ENCODE results near the gene MRPL30. TPM values are rescaled to one million over a fixed set of nuclear protein-coding genes. Genes with fewer than 3 reads are reported as not detected.

Gene MRPL30
- total RNA-seq, 1 experiment from 2014 or later = 25.6 TPM

- H3K4me1 ChIP-seq (ENCODE audit: control insufficient read depth, insufficient read depth, low read length) = peaks cover 11% of the 10 kb centered on the region
- no peak overlapping the region for H3K4me3 ChIP-seq (ENCODE audit: low read depth in 2 of 2, low read length in 2 of 2)
- H3K27me3 ChIP-seq (ENCODE audit: control insufficient read depth, insufficient read depth, low read length) = no peaks in the 10 kb centered on the region
- BruUV-seq (replicated peaks) = no TSS peak
- no peaks in the 10 kb centered on the region for H3K36me3 ChIP-seq (ENCODE audit: control insufficient read depth, insufficient read depth, low read length)
- ChIA-PET POLR2A (interaction anchor here (0.6 to 0.7 kb wide), 2 partner anchors 223 to 460 kb away, joined by 3 read pairs; no protein-coding TSS in a partner anchor), CTCF (no interaction called here)
- intact Hi-C loops (cut with micrococcal nuclease; ENCODE audit: unreplicated experiment) (no loop called here), in situ Hi-C loops (cut with HindIII; ENCODE audit: low pct_unique_long_range_greater_than_20kb, low sequenced_read_pairs) (no loop called here)
- no peak for DNase-seq (ENCODE audit: low read depth, low spot score)
- TF ChIP-seq SIN3A (IDR thresholded peaks at IDR 0.05; ENCODE audit: borderline replicate concordance, insufficient read depth, low read depth, low read length) (no peak), REST (IDR thresholded peaks at IDR 0.05; ENCODE audit: insufficient read depth in 1 of 2, low read depth in 2 of 2, low read length in 1 of 2) (no peak), CTCF (IDR thresholded peaks at IDR 0.05) (no peak), TCF7L2 (IDR thresholded peaks at IDR 0.05; ENCODE audit: low read depth, low read length) (no peak), POLR2AphosphoS5 (IDR thresholded peaks at IDR 0.05; ENCODE audit: low read depth, low read length) (no peak)
- H3K9me3 ChIP-seq (ENCODE audit: control insufficient read depth, insufficient read depth, low read depth, low read length) = no peaks in the 10 kb centered on the region
- ATAC-seq = no peak
- H3K27ac ChIP-seq (ENCODE audit: low read length) = no peak overlapping the region
Observed at GRCh38 chr2:99150706-99151105, 30.3 kb upstream of the MRPL30 start.

GRCh38 chr2:99152199-99152895, 28.6 kb upstream of the MRPL30 start:
- H3K4me3 ChIP-seq (ENCODE audit: low read depth in 2 of 2, low read length in 2 of 2) = no peak overlapping the region
- BruUV-seq (replicated peaks) = no TSS peak
- no peak for ATAC-seq
- DNase-seq (ENCODE audit: low read depth, low spot score) = no peak
- H3K4me1 ChIP-seq (ENCODE audit: control insufficient read depth, insufficient read depth, low read length) = peaks cover 14% of the 10 kb centered on the region
- H3K27me3 ChIP-seq (ENCODE audit: control insufficient read depth, insufficient read depth, low read length) = no peaks in the 10 kb centered on the region
- no peak overlapping the region for H3K27ac ChIP-seq (ENCODE audit: low read length)
- in situ Hi-C loops (cut with HindIII; ENCODE audit: low pct_unique_long_range_greater_than_20kb, low sequenced_read_pairs) (no loop called here), intact Hi-C loops (cut with micrococcal nuclease; ENCODE audit: unreplicated experiment) (no loop called here)
- no peaks in the 10 kb centered on the region for H3K9me3 ChIP-seq (ENCODE audit: control insufficient read depth, insufficient read depth, low read depth, low read length)
- 0 out of 2 replicates have a peak, but pooled peaks cover 5% of the 10 kb centered on the region for H3K36me3 ChIP-seq (ENCODE audit: control insufficient read depth, insufficient read depth, low read length)
- ChIA-PET POLR2A (no interaction called here), CTCF (no interaction called here)
- TF ChIP-seq REST (IDR thresholded peaks at IDR 0.05; ENCODE audit: insufficient read depth in 1 of 2, low read depth in 2 of 2, low read length in 1 of 2) = no peak
- no peak for TF ChIP-seq TCF7L2 (IDR thresholded peaks at IDR 0.05; ENCODE audit: low read depth, low read length)
- TF ChIP-seq SIN3A (IDR thresholded peaks at IDR 0.05; ENCODE audit: borderline replicate concordance, insufficient read depth, low read depth, low read length) = no peak
- TF ChIP-seq CTCF (IDR thresholded peaks at IDR 0.05) = no peak
- no peak for TF ChIP-seq POLR2AphosphoS5 (IDR thresholded peaks at IDR 0.05; ENCODE audit: low read depth, low read length)
